Stimulated activated naive CD8-positive, alpha-beta T cell treated with anti-CD3 and anti-CD28 coated beads, Interleukin-15, amount 100 ng/mL, for 72 hours (primary cell): ENCODE measurements around the gene PAM.

Experiments
- ATAC-seq: fragments of 150-1000 bp; cut with Tn5 transposase; 2 replicates; pipeline ENCODE4 v1.10.0; 2021; ENCODE audit warnings: mild to moderate bottlenecking, moderate library complexity
- DNase-seq, 2 donors: peaks; one replicate each; pipeline ENCODE4 v3.0.0; 2021 to 2022
- H3K27ac Mint-ChIP-seq, 2 donors: one replicate each; pipeline ENCODE4 v1.8.0; 2022; ENCODE audit warnings: mild to moderate bottlenecking in 2 of 2, mixed read lengths in 2 of 2, moderate library complexity in 2 of 2
- H3K27me3 Mint-ChIP-seq: one replicate; pipeline ENCODE4 v1.8.0; 2022; ENCODE audit warnings: mixed read lengths
- H3K4me1 Mint-ChIP-seq: one replicate; pipeline ENCODE4 v1.8.0; 2022; ENCODE audit warnings: mild to moderate bottlenecking, mixed read lengths
- H3K4me3 Mint-ChIP-seq, 2 donors: one replicate each; pipeline ENCODE4 v1.8.0; 2022; ENCODE audit warnings: mild to moderate bottlenecking in 2 of 2, mixed read lengths in 2 of 2, moderate library complexity in 1 of 2
- H3K9me3 Mint-ChIP-seq, 2 donors: one replicate each; pipeline ENCODE4 v1.8.0; 2022; ENCODE audit warnings: mixed read lengths in 2 of 2

The PAM gene

DNA sequence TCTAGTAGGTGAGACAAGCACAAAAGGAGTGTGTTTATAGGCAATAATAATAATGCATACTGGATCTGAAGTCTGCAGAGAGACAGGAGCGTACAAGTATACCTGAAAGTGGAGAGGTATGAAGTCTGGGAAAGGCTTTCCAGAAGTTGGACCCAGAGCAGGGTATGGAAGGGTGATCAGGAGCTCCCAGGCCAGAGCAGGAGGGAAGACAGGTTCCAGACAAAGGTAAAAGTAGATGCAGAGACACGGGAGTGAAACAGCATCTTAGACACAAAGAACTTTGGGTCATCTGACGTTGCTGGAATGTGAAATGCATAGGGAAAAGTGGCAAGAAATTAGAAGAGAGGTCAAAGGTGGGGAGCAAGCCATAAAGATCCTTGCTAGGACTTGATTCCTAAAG lies 175.1 kb downstream of the PAM start:
- peak overlapping the region in 1 of 2 donors; percentile 82 for H3K27ac Mint-ChIP-seq
- no peak overlapping the region for H3K4me3 Mint-ChIP-seq
- H3K27me3 Mint-ChIP-seq = no peaks in the 10 kb centered on the region
- no peak for DNase-seq
- H3K9me3 Mint-ChIP-seq = no peaks in the 10 kb centered on the region
- no peak for ATAC-seq
- no peaks in the 10 kb centered on the region for H3K4me1 Mint-ChIP-seq

DNA sequence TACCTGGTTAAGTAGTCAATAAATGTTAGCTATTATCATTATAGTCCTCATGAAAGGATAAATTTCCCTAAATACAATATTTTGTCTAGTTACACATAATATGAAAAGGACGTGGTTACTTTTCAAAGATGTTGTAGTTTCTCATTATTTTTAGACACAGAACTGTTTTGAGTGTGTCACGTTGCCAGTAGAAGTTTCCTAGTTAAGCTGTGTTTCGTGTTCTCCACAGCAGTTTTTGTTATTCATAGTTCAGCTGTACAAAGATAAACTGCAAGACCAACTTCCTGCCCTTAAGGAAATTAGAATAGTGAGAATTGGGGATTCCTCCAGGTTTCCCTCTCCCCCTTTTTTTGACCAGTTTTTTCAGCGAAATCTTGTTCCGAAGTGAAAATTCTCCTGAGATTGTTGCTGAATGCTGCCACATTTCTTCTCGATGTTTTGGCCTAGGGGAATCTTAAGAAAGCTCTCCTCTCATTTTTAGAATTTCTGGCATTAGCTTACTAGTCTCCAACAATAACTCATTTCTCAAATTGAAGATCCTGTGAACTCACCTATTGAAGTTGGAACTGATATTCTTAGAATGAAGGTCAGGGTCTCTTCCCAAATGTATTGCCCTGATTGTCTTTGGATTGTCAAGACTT lies 176.1 kb downstream of the PAM start:
- no peak for DNase-seq
- Mint-ChIP-seq H3K27ac (peak overlapping the region in 1 of 2 donors; percentile 12), H3K4me1 (no peaks in the 10 kb centered on the region), H3K27me3 (no peaks in the 10 kb centered on the region), H3K9me3 (no peaks in the 10 kb centered on the region), H3K4me3 (no peak overlapping the region)
- ATAC-seq = no peak

DNA sequence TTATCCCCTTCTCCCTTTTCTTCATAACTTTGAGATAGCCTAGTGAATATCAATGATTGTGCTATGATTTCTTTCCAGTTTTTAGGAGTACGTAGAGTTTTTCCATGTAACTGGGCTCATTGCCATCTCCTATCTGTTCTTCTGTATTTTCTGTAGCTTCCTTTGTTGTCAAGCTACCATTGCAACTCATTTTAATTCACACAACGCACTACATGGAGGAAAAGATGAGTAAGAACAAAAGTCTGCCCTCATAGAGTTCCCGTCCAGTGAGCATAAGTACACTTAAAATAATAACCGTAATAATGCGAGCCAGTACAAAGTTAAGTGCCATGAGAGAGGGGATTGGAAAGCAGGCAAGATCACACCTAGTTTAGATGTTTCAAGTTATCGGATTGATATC lies 177.7 kb downstream of the PAM start:
- ATAC-seq = no peak
- no peak overlapping the region for H3K4me3 Mint-ChIP-seq
- H3K27me3 Mint-ChIP-seq = no peaks in the 10 kb centered on the region
- no peak for DNase-seq
- no peaks in the 10 kb centered on the region for H3K4me1 Mint-ChIP-seq
- no peak overlapping the region for H3K27ac Mint-ChIP-seq
- H3K9me3 Mint-ChIP-seq = no peaks in the 10 kb centered on the region

DNA sequence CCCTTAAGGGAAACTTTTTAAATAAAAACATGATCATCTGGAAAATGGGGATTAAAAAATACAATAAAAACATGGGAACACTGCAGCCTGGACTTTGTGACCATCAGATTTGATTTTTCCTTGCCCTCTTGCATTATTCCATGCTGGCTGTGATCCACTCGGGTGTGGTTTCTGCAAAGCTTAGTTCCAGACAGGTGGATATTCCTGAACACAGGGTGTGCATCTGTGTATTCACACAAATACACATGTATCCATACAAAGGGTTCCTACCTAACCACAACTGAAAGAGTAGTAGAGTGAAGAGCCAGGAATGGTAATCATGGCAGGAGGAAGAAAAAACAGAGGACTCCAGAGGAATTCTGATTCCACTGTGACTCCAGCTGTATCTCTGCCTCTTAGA lies 178.2 kb downstream of the PAM start:
- H3K4me3 Mint-ChIP-seq = no peak overlapping the region
- no peaks in the 10 kb centered on the region for H3K27me3 Mint-ChIP-seq
- no peak overlapping the region for H3K27ac Mint-ChIP-seq
- ATAC-seq (no peak), DNase-seq (no peak)
- no peaks in the 10 kb centered on the region for H3K4me1 Mint-ChIP-seq
- H3K9me3 Mint-ChIP-seq = no peaks in the 10 kb centered on the region

DNA sequence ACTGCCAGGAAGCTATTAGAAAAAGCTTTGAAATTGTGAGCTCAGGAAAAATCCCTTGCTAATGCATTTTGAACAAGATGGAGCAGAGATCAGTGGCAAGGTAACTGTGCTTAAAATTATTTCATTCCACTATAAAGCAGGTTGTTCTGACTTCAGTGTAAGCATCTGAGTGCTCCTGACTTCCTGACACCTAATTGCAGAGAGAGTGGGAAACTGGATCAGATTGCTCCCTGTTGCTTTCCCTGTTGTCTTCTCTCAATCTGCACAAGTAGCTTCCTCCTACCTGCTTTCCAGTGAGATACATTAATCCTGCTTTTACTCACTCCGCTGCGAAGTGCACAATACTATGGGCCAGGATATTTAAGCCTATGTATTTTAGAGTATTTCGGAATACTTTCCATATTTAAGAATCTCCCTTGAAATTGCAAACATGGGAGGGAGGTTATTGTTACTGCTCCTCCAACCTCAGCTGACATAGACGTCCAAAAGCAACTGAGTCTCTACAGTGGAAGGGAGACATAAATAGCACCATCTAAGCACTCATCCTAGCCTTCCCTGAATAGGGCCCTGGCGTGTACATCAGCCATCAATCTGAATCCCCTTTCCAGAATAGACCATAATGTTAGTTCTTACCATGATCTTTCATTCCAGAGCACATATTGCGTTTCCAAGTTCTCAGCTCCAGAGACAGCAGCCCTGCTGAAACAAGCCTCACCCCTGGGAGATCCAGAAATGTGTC lies 178.8 kb downstream of the PAM start:
- Mint-ChIP-seq H3K27ac (no peak overlapping the region), H3K27me3 (no peaks in the 10 kb centered on the region), H3K9me3 (no peaks in the 10 kb centered on the region)

DNA sequence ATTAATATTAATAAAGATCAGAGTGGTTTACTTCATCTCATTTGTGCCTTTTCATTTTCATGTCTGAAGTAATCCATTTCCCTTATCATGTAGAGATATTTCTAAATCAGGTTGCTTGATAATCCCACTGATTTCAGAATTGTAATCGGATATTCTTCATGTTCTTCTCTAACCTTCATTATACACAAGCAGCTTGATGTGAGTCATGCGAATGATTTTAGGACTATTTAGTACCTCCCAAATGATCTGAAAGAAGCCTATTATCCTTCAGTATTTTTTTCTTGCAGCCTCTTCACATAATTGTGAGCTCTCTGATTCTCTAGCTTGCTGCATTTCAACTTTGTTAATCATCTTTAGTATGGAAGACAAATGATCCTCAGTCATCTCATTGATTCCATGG lies 182.8 kb downstream of the PAM start:
- no peak for ATAC-seq
- H3K4me3 Mint-ChIP-seq = no peak overlapping the region
- H3K9me3 Mint-ChIP-seq = no peaks in the 10 kb centered on the region
- H3K27ac Mint-ChIP-seq = no peak overlapping the region
- no peak for DNase-seq
- no peaks in the 10 kb centered on the region for H3K27me3 Mint-ChIP-seq
- H3K4me1 Mint-ChIP-seq = no peaks in the 10 kb centered on the region

More for the DNA sequence above, 178.8 kb downstream of the PAM start:
- H3K4me1 Mint-ChIP-seq = no peaks in the 10 kb centered on the region
- DNase-seq (no peak), ATAC-seq (no peak)
- no peak overlapping the region for H3K4me3 Mint-ChIP-seq

DNA sequence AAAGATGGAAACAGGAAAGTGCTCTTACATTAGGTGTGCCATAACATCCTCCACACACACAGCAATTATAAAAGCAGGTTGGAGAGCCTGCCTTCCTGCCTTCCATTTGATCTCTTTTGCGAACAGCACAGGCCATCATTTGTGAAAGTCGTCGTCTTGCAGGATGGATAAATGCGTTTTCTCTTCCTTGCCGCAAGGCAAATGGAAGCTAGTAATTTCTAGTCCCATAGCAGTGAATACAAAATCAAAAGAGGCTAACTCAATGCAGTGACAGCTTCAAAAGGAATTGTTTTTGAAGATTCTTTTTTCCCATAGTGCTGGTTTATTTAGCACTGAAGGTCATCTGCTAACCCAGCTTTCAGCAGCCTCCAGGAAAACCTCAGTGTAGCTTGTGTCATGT lies 186.0 kb downstream of the PAM start:
- no peak overlapping the region for H3K27ac Mint-ChIP-seq
- H3K27me3 Mint-ChIP-seq = no peaks in the 10 kb centered on the region
- no peaks in the 10 kb centered on the region for H3K4me1 Mint-ChIP-seq
- H3K9me3 Mint-ChIP-seq = no peaks in the 10 kb centered on the region
- H3K4me3 Mint-ChIP-seq = no peak overlapping the region
- DNase-seq (no peak), ATAC-seq (no peak)

DNA sequence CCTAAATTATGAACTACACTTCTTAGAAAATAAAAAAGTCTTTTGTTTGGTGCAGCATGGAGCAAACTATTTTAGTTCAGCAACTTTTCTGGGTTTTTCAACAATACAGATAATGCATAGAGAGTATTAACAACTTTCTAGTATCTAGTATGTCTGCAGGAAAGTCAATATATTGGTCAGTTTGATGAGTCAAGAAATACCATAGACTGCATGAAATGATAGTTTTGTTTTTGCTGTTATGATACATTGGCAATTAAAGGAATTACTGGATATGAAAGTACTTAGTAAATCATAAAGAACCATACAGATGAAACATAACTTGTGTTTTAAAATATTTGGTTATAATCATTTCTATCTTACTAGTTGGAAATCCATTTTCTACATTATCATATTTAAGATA lies 191.3 kb downstream of the PAM start:
- ATAC-seq (no peak), DNase-seq (no peak)
- H3K4me1 Mint-ChIP-seq = no peaks in the 10 kb centered on the region
- no peaks in the 10 kb centered on the region for H3K9me3 Mint-ChIP-seq
- H3K27me3 Mint-ChIP-seq = no peaks in the 10 kb centered on the region
- no peak overlapping the region for H3K4me3 Mint-ChIP-seq
- no peak overlapping the region for H3K27ac Mint-ChIP-seq

DNA sequence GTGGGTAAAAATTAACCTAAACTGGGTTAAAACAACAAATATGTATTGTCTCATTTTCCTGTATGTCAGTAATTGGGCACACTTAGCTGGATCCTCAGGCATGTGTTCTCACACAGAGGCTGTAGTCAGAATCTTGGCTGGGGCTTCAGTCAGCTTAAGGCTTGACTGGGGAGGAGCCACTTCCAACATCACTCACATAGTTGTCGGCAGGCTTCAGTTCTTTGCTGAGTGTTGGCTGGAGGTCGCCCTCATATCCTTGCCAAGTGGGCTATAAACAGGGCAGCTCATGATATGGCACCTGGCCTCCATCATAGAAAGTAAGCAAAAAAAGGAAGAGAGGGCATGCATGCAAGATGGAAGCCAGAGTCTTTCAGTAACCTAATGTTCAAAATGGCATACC lies 191.9 kb downstream of the PAM start:
- H3K4me1 Mint-ChIP-seq = no peaks in the 10 kb centered on the region
- no peak overlapping the region for H3K27ac Mint-ChIP-seq
- H3K27me3 Mint-ChIP-seq = no peaks in the 10 kb centered on the region
- no peak overlapping the region for H3K4me3 Mint-ChIP-seq
- H3K9me3 Mint-ChIP-seq = no peaks in the 10 kb centered on the region
- no peak for ATAC-seq
- no peak for DNase-seq

DNA sequence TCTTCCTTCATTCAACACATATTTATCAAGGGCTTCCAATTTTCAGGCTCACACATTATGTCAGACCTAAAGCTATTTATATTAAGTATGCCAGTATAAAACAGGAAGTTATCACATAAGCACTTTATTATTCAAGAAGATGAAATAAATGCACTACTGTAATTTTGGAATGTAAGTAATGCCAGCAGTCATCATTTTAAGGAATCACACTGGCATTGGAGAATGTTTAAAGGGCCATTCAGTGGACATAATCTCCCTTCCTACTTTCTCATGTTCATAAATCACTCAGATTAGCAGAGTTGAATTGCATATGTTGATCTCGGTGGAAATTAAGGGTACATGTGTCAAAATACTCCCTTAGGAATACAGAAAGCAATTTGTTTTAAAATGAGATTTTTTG lies 200.4 kb downstream of the PAM start:
- Mint-ChIP-seq H3K4me3 (no peak overlapping the region), H3K9me3 (no peaks in the 10 kb centered on the region), H3K27ac (no peak overlapping the region), H3K4me1 (no peaks in the 10 kb centered on the region), H3K27me3 (no peaks in the 10 kb centered on the region)
- no peak for ATAC-seq
- no peak for DNase-seq

DNA sequence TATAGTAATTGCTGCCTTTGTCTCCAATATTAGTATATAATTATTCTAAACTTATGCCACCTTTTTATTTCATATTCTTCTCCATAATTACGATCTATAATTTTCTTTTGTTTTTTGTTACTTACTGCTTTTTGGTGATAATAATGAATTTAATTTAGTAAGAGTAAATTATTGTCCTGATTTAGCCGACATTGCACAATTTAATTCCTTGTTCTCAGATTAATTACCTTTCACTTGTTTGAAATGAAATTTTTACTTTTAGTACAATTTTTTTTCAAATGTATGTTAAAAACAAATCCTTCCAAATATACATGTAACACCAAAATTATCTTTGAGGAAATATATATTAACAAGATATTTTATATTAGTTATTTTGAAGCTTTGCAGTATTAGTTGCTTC lies 201.5 kb downstream of the PAM start:
- no peak overlapping the region for H3K4me3 Mint-ChIP-seq
- ATAC-seq (no peak), DNase-seq (no peak)
- H3K27me3 Mint-ChIP-seq = no peaks in the 10 kb centered on the region
- no peak overlapping the region for H3K27ac Mint-ChIP-seq
- no peaks in the 10 kb centered on the region for H3K9me3 Mint-ChIP-seq
- no peaks in the 10 kb centered on the region for H3K4me1 Mint-ChIP-seq

DNA sequence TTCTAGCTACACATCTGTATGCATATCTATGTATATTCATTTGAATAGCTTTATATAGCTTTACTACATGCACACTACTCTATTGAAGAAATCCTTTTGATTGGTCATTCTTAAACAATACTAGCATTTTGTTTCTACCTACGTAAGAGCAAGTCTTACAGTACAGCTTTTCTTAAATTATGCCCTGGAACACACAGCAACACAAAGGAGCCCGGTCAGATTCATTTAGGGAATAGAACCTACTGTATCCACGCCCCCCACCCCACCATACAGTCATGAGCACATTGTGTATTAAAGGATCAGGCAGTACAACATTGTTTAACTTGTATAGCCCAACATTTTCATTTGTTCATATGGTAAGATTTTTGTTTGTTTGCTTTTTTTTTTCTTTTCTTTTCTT lies 202.0 kb downstream of the PAM start:
- H3K9me3 Mint-ChIP-seq = no peaks in the 10 kb centered on the region
- H3K4me3 Mint-ChIP-seq = no peak overlapping the region
- DNase-seq = no peak
- no peak overlapping the region for H3K27ac Mint-ChIP-seq
- H3K4me1 Mint-ChIP-seq = no peaks in the 10 kb centered on the region
- H3K27me3 Mint-ChIP-seq = no peaks in the 10 kb centered on the region
- no peak for ATAC-seq

DNA sequence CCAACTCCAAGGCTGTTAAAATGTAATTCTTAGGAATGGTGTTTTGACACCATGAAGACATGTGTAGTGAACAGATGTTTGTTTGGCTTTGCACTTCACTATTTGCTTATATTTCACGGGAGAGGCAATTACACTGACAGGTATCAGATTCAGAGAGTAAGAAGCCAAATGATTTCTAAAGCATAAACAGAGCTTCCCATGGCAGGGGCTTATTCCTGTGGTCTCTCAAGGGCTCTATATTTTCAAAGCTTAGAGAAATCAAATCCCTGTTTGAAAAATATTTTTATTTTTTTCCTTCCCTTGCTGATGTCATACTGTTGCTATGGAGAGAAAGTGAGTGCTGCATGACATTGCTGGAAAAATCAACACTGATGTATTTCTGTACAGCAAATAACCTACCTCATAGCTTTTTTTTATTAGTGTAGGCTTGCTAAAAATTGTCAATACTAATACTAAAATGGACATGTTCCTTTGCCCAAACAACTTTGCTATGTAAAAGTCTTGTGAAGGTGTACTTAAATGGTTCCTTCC lies 203.4 kb downstream of the PAM start:
- ATAC-seq (no peak), DNase-seq (no peak)
- H3K27me3 Mint-ChIP-seq = no peaks in the 10 kb centered on the region
- H3K4me1 Mint-ChIP-seq = no peaks in the 10 kb centered on the region
- H3K27ac Mint-ChIP-seq = no peak overlapping the region
- H3K9me3 Mint-ChIP-seq = no peaks in the 10 kb centered on the region
- H3K4me3 Mint-ChIP-seq = no peak overlapping the region

DNA sequence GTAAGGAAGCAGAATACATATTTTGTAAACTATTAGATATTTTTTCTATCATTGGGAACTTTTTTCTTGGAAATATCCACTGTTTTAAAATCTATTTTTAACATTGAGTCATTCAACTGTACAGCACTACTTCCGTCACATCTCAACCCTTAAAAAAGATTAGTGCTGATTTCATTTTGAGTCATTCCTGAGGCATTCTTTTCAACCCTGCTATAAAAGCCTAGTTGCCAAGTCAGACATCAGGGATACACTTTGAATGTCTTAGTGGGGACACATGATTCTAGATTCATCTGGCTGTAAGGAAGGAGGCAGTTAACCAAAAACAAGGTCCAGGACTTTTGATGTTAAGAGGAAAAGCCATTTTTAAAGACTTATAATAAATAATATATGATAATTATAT lies 203.9 kb downstream of the PAM start:
- Mint-ChIP-seq H3K4me1 (no peaks in the 10 kb centered on the region), H3K27me3 (no peaks in the 10 kb centered on the region), H3K27ac (no peak overlapping the region), H3K4me3 (no peak overlapping the region), H3K9me3 (no peaks in the 10 kb centered on the region)
- ATAC-seq (no peak), DNase-seq (no peak)

DNA sequence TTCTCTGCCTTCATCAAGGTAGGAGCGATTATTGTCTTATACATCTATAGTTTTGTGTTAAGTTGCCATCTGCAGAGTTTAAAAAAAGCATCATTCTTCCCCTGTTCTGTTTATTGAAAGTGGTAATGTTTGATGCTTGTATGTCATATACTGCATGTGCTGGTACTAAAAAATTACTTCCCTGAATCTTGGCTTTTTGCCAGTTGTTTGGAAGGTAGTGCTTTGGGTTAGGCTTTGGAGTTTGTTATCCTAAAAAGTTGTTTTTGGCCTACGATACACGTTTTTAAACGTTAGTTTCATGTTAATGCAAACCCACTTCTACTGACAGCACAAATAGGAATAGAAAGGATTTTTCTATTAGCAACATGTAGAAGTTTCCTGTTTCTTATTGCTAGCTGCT lies 206.6 kb downstream of the PAM start:
- Mint-ChIP-seq H3K4me1 (no peaks in the 10 kb centered on the region), H3K27ac (no peak overlapping the region), H3K27me3 (no peaks in the 10 kb centered on the region), H3K4me3 (no peak overlapping the region), H3K9me3 (no peaks in the 10 kb centered on the region)
- DNase-seq (no peak), ATAC-seq (no peak)

DNA sequence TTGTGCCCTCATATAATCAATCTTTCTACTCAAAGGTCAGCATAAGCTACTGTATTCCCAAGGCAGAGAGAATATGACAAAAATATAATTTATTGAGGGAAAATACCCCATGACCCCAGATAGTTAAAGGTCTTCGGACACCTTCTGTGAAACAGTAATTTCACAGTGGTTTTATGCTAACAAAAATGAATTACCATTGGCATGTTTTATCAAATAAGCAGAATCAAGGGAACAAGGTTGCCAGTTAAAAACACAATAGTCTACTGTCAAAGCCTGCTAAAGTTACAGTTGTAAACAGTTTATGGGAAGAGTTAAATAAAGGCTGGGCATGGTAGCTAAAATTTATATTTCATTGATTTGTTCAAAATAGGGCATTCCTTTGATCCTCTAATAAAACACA lies 210.5 kb downstream of the PAM start:
- Mint-ChIP-seq H3K27ac (no peak overlapping the region), H3K27me3 (no peaks in the 10 kb centered on the region), H3K4me1 (no peaks in the 10 kb centered on the region), H3K4me3 (no peak overlapping the region), H3K9me3 (no peaks in the 10 kb centered on the region)
- DNase-seq (no peak), ATAC-seq (no peak)

DNA sequence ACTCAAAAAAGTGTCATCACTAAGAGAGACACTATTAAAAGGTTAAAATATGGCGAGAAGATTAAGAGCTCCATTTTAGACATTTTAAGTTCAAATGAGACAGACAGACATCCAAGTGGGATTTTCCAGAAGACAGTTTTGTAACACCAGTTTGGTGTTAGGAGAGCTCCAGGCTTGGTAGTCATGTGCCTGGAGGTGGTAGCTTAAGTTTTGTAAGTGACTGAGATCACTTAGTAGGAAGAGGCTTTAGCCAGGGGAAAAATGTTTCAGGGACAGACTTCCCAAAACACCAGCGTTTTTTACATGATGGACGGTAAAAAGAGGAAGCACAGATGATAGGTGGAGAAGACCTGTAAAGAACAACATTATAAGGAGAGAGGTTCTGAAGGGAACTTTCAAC lies 214.5 kb downstream of the PAM start:
- H3K27ac Mint-ChIP-seq = no peak overlapping the region

More for the DNA sequence above, 214.5 kb downstream of the PAM start:
- Mint-ChIP-seq H3K4me3 (no peak overlapping the region), H3K27me3 (no peaks in the 10 kb centered on the region), H3K9me3 (no peaks in the 10 kb centered on the region), H3K4me1 (no peaks in the 10 kb centered on the region)
- ATAC-seq (no peak), DNase-seq (no peak)
